Endothelial cell of umbilical vein (primary cell): ENCODE data around the gene FUT8. TPM values are rescaled to one million over a fixed set of nuclear protein-coding genes. Genes with fewer than 3 reads are reported as not detected.

Experiments
- BruUV-seq: library from RNA; stranded (reverse); fragments of 400-500 nt; replicated peaks from 2 replicates; lab custom pipeline; 2021; lab: Mats Ljungman, UMichigan
- CTCF ChIA-PET: fragments of 300-600, 350-600 bp; sonication (Branson Sonifier 250); formaldehyde crosslinking; loops from one replicate; lab custom pipeline; 2021; ENCODE audit warnings: antibody characterized with exemption, inconsistent platforms; lab: Charles Lee
- POLR2A ChIA-PET: fragments of 300-600, 350-600 bp; sonication (Branson Sonifier 250); formaldehyde crosslinking; loops from one replicate; lab custom pipeline; 2021; ENCODE audit warnings: antibody characterized with exemption, inconsistent platforms; lab: Charles Lee
- DNase-seq: peaks from one replicate; pipeline ENCODE4 v3.0.0-alpha.2; 2011; ENCODE audit warnings: low read depth, low spot score
- FAIRE-seq: peaks from 2 replicates; lab custom pipeline; 2011; peaks lifted over from hg19 to GRCh38; lab: Jason Lieb, UNC
- H2AFZ ChIP-seq: 2 replicates; pipeline ENCODE4 v1.6.0; 2012; ENCODE audit warnings: low read depth, low read length, control low read depth, inconsistent platforms
- H3K27ac ChIP-seq: 2 replicates; pipeline ENCODE4 v1.5.1; 2011; ENCODE audit warnings: low read depth, mild to moderate bottlenecking, control low read depth, low read length, moderate library complexity; ENCODE audit not compliant: insufficient read depth
- H3K27me3 ChIP-seq, 2 experiments: 2 replicates each; pipeline versions ENCODE4 v1.6.0 to v1.6.1; 2011; ENCODE audit warnings: low read length in 2 of 2, mixed read lengths in 1 of 2; ENCODE audit not compliant: control insufficient read depth in 2 of 2, insufficient read depth in 2 of 2
- H3K36me3 ChIP-seq, 2 experiments: 2 replicates in 1 of 2; 3 replicates in 1 of 2; pipeline ENCODE4 v1.5.1; 2011; ENCODE audit warnings: low read length in 2 of 2, mild to moderate bottlenecking in 1 of 2, moderate library complexity in 1 of 2; ENCODE audit not compliant: control insufficient read depth in 2 of 2, insufficient read depth in 2 of 2; ENCODE audit errors: extremely low read depth in 1 of 2
- H3K4me1 ChIP-seq: 3 replicates; pipeline ENCODE4 v1.5.1; 2011; ENCODE audit warnings: mild to moderate bottlenecking, low read length; ENCODE audit not compliant: control insufficient read depth, insufficient read depth; ENCODE audit errors: extremely low read depth
- H3K4me2 ChIP-seq: 2 replicates; pipeline ENCODE4 v1.6.1; 2011; ENCODE audit warnings: low read length, control low read depth, mixed read lengths; ENCODE audit not compliant: insufficient read depth
- H3K4me3 ChIP-seq, 3 experiments: fragments of 200-600 bp in 1 of 3; sonication (generic), shearing (Covaris generic) in 1 of 3; replicated peaks in 1 of 3; 2 replicates each; pipeline ENCODE4 v1.5.1; 2011 to 2016; ENCODE audit warnings: control low read depth in 3 of 3, low read length in 3 of 3, mild to moderate bottlenecking in 2 of 3, inconsistent platforms in 1 of 3, low read depth in 1 of 3, moderate library complexity in 1 of 3; ENCODE audit not compliant: insufficient read depth in 1 of 3
- H3K79me2 ChIP-seq: 2 replicates; pipeline ENCODE4 v1.6.0; 2012; ENCODE audit warnings: low read length, inconsistent platforms; ENCODE audit not compliant: control insufficient read depth, insufficient read depth
- H3K9ac ChIP-seq: replicated peaks from 2 replicates; pipeline ENCODE3; 2011; ENCODE audit warnings: low read length, control low read depth; ENCODE audit not compliant: insufficient read depth; ENCODE audit errors: extremely low read depth
- H3K9me1 ChIP-seq: replicated peaks from 3 replicates; pipeline ENCODE4 v1.6.0; 2011; ENCODE audit warnings: mild to moderate bottlenecking, low read length; ENCODE audit not compliant: control insufficient read depth, insufficient read depth; ENCODE audit errors: extremely low read depth
- H3K9me3 ChIP-seq: replicated peaks from 2 replicates; pipeline ENCODE4 v1.5.1; 2012; ENCODE audit warnings: low read length, inconsistent platforms; ENCODE audit not compliant: control insufficient read depth, insufficient read depth
- H4K20me1 ChIP-seq: replicated peaks from 2 replicates; pipeline ENCODE3; 2011; ENCODE audit warnings: mild to moderate bottlenecking, low read length; ENCODE audit not compliant: control insufficient read depth, insufficient read depth; ENCODE audit errors: extremely low read depth
- CTCF ChIP-seq, 2 donors: IDR thresholded peaks; 1 replicate in 1 of 2; 2 replicates in 1 of 2; pipeline ENCODE4 v1.5.1; 2011; ENCODE audit warnings: low read length in 2 of 2, mild to moderate bottlenecking in 2 of 2, moderate library complexity in 2 of 2, control low read depth in 1 of 2, inconsistent platforms in 1 of 2, low read depth in 1 of 2; ENCODE audit not compliant: insufficient read depth in 1 of 2; ENCODE audit errors: extremely low read depth in 1 of 2
- EZH2 ChIP-seq: IDR thresholded peaks from 2 replicates; pipeline ENCODE4 v1.6.1; 2012; ENCODE audit warnings: borderline replicate concordance, low read depth, mild to moderate bottlenecking, moderate library complexity, low read length, inconsistent platforms; ENCODE audit not compliant: severe bottlenecking
- GATA2 ChIP-seq: IDR thresholded peaks from 2 replicates; pipeline ENCODE4 v1.7.0; 2011; ENCODE audit warnings: low read depth, mild to moderate bottlenecking, moderate library complexity, mixed read lengths, low read length; ENCODE audit not compliant: insufficient read length, insufficient read depth
- POLR2A ChIP-seq: IDR thresholded peaks from 2 replicates; pipeline ENCODE4 v1.6.1; 2012; ENCODE audit warnings: low read depth, mild to moderate bottlenecking, control low read depth, low read length
- dilution Hi-C: fragments of 300-500 bp; cut with MboI; formaldehyde crosslinking; loops from one replicate; pipeline ENCODE4 v1.15.0; 2019; ENCODE audit warnings: low sequenced_read_pairs; ENCODE audit not compliant: extremely low pct_ligation_motif_present
- intact Hi-C: fragments of 100-400 bp; cut with micrococcal nuclease; formaldehyde crosslinking; loops from one replicate; pipeline ENCODE4 v1.10.0; 2022
- polyA plus RNA-seq, 4 experiments: library from polyadenylated mRNA; depleted of rRNA in 3 of 4; stranded (reverse) in 3 of 4; unstranded in 1 of 4; fragments of >200 nt; gene quantifications; 2 replicates each; pipeline versions ENCODE4 v1.2.1 to v1.2.3, GENCODE V29; 2011 to 2012; ENCODE audit warnings: missing spikeins in 1 of 4
- total RNA-seq: library from RNA; stranded (reverse); gene quantifications from 2 replicates; pipeline ENCODE4 v1.2.3, GENCODE V29; 2021

Gene FUT8
- total and polyA plus RNA-seq, 2 donors (not counting 3 experiments of a cell fraction or from before 2014, with no cell fraction given): 16.7 to 38.8 TPM

DNA sequence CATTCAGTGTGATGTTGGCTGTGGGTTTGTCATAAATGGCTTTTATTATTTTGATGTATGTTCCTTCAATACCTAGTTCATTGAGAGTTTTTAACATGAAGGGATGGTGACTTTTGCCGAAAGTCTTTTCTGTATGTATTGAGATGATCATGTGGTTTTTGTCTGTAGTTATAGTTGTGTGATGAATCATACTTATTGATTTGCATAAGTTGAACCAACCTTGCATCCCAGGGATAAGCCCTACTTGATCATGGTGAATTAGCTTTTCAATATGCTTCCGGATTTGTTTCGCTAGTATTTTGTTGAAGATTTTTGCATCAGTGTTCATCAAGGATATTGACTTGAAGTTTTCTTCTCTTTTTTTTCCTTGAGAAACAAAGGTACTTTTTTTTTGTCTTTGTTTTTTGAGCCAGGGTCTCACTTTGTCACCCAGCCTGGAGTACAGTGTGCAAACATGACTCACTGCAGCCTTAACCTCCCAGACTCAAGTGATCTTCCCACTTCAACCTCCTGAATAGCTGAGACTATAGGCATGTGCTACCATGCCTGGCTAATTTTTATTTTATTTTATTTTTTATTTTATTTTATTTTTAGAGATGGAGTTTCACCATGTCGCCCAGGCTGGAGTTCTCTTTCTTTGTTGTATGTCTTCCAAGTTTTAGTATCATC, 121.3 kb downstream of the FUT8 start:
- TF ChIP-seq CTCF (IDR thresholded peaks at IDR 0.05; ENCODE audit: extremely low read depth in 1 of 2, insufficient read depth in 1 of 2, low read depth in 1 of 2, low read length in 2 of 2) (no peak), EZH2 (no peak), POLR2A (no peak), GATA2 (no peak)
- Histone ChIP-seq H3K4me2 (no peak overlapping the region), H3K79me2 (peaks cover 30% of the 10 kb centered on the region), H2AFZ (no peak overlapping the region), H3K9me3 (no peaks in the 10 kb centered on the region), H3K27ac (no peak overlapping the region), H4K20me1 (no peaks in the 10 kb centered on the region), H3K9ac (no peak overlapping the region), H3K4me3 (no peak overlapping the region), H3K4me1 (no peaks in the 10 kb centered on the region), H3K9me1 (no peaks in the 10 kb centered on the region), H3K27me3 (no peaks in the 10 kb centered on the region), H3K36me3 (no peaks in the 10 kb centered on the region)
- intact Hi-C loops: no loop called here
- dilution Hi-C loops: no loop called here
- no TSS peak for BruUV-seq
- ChIA-PET POLR2A (no interaction called here), CTCF (interaction anchor here (0.6 to 1.2 kb wide), 3 partner anchors 10 to 399 kb away, joined by 3 to 4 read pairs (median 3); no protein-coding TSS in a partner anchor)
- FAIRE-seq (no peak), DNase-seq (no peak)
